Progenitor cell of endocrine pancreas (in vitro differentiated cells): ENCODE measurements around the gene EMILIN3. TPM values are rescaled to one million over a fixed set of nuclear protein-coding genes. Genes with fewer than 3 reads are reported as not detected.

Experiments
- DNase-seq: peaks from one replicate; pipeline ENCODE4 v3.0.0; 2021; ENCODE audit warnings: low spot score; ENCODE audit not compliant: unreplicated experiment
- H3K27ac Mint-ChIP-seq: 2 replicates; pipeline ENCODE4 v1.8.0; 2021; ENCODE audit warnings: mild to moderate bottlenecking, moderate library complexity, mixed read lengths
- H3K27me3 Mint-ChIP-seq: 2 replicates; pipeline ENCODE4 v1.8.0; 2021; ENCODE audit warnings: mixed read lengths
- H3K36me3 Mint-ChIP-seq: 2 replicates; pipeline ENCODE4 v1.8.0; 2022; ENCODE audit warnings: mixed read lengths; ENCODE audit not compliant: insufficient read depth
- H3K4me1 Mint-ChIP-seq: 2 replicates; pipeline ENCODE4 v1.8.0; 2021; ENCODE audit warnings: low read depth, mixed read lengths
- H3K4me3 Mint-ChIP-seq: 2 replicates; pipeline ENCODE4 v1.8.0; 2021; ENCODE audit warnings: low read depth, mild to moderate bottlenecking, moderate library complexity, mixed read lengths
- H3K9me3 Mint-ChIP-seq: 2 replicates; pipeline ENCODE4 v1.8.0; 2021; ENCODE audit warnings: low read depth, mixed read lengths
- total RNA-seq: library from RNA; stranded (reverse); gene quantifications from 2 replicates; pipeline ENCODE4 v1.2.1, GENCODE V29; 2021
- TF ChIP-seq, protein P1 (sequence below): fragments of 200-600 bp; sonication (generic); IDR thresholded peaks from one replicate; pipeline ENCODE4 v1.5.0; 2021; ENCODE audit warnings: antibody characterized with exemption, mild to moderate bottlenecking; ENCODE audit not compliant: unreplicated experiment

EMILIN3 gene
- total RNA-seq, 1 donor from 2014 or later: 0.96 TPM

DNA sequence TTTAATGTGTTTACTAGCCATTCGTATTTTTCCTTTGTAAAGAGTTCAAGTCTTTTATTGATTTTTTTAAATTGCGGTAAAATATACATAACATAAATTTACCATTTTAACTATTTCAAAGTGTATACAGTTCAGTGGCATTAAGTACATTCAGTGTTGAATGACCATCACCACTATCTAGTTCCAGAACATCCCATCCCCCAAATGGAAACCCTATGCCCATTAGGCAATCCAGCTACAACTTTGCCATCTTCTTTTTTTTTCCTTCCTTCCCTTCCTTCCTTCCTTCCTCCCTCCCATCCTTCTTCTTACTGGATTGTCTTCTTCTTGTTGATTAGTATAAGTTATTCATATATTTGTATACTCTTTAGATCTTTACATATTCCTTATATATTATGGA, 17.4 kb downstream of the EMILIN3 start:
- Mint-ChIP-seq H3K4me3 (no peak overlapping the region), H3K27me3 (no peaks in the 10 kb centered on the region), H3K9me3 (no peaks in the 10 kb centered on the region), H3K27ac (no peak overlapping the region), H3K4me1 (no peaks in the 10 kb centered on the region), H3K36me3 (peaks cover 2% of the 10 kb centered on the region)
- no peak for DNase-seq
- TF ChIP-seq, protein P1, sequence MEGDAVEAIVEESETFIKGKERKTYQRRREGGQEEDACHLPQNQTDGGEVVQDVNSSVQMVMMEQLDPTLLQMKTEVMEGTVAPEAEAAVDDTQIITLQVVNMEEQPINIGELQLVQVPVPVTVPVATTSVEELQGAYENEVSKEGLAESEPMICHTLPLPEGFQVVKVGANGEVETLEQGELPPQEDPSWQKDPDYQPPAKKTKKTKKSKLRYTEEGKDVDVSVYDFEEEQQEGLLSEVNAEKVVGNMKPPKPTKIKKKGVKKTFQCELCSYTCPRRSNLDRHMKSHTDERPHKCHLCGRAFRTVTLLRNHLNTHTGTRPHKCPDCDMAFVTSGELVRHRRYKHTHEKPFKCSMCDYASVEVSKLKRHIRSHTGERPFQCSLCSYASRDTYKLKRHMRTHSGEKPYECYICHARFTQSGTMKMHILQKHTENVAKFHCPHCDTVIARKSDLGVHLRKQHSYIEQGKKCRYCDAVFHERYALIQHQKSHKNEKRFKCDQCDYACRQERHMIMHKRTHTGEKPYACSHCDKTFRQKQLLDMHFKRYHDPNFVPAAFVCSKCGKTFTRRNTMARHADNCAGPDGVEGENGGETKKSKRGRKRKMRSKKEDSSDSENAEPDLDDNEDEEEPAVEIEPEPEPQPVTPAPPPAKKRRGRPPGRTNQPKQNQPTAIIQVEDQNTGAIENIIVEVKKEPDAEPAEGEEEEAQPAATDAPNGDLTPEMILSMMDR: no peak

DNA sequence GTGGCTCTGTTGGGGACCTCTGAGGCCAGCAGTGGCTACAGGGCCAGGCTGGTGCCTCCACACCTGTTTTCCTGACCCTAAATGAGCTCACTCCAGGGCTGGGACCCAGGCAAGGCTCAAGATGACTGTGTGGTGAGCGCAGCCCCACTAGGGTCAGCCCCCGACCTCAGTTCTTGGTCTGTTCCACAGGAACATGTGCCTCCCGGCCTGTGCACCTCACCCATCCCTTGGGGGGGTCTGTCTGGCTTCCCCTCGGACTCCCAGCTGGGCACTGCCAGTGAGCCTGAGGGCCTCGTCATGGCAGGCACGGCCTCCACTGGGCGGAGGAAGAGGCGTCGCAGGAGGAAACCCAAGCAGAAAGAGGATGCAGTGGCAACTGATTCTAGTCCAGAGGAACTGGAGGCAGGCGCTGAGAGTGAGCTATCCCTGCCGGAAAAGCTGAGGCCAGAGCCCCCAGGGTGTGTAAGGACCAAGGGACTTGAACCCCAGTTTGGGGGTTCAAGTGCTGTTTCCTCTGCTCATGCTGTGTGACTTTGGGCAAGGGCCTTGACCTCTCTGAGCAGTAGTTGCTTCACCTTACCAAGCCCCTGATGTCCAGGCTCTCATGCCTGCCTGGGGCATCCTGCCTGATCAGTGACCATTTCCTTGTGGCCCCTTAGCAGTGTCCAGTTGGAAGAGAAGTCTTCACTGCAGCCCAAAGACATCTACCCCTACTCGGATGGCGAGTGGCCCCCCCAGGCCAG, 18.0 kb downstream of the EMILIN3 start:
- TF ChIP-seq, protein P1: no peak
- Mint-ChIP-seq H3K9me3 (no peaks in the 10 kb centered on the region), H3K27ac (no peak overlapping the region), H3K36me3 (peaks cover 2% of the 10 kb centered on the region), H3K4me3 (no peak overlapping the region), H3K27me3 (no peaks in the 10 kb centered on the region), H3K4me1 (no peaks in the 10 kb centered on the region)
- DNase-seq: no peak

DNA sequence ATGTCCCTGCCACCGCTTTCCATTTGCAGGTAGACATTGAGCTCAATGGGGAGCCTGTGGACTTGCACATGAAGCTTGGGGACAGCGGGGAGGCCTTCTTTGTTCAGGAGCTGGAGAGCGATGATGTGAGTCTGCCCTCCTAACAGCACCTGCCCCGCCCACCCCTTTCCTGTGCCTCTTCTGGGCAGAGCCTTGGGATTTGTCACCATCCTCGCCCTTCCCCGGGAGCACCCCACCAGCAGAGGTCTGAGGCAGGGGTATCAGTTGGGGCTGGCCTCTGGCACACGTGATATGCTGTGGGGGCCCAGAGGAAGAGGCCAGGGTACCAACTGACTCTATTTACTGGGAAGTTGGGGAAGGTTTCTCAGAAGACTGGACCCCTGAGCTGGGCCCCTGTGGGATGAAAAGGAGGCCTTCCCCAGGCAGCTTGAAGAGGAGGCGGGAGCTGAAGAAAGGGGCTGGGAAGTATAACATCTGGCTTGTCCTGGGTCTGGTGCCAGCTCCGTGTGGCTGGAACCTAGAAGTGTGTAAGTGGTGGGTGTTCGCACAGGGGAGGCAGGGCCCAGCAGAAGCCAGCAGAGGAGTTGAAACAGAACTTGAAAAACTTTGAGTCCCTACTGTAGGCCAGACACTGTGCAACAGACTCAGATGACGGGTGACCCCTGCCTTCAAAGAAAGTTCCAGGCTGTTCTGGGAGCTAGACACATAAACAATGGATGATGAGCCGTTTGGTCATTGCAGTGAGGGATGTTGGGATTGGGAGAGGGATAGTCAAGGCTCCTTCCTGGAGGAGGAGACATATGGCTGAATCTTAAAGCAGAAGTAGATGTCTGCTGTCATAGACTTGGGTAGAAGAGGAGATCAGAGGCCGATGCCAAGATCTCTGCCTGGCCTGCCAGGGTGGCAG, 18.8 kb downstream of the EMILIN3 start:
- Mint-ChIP-seq H3K27me3 (no peaks in the 10 kb centered on the region), H3K9me3 (no peaks in the 10 kb centered on the region), H3K27ac (no peak overlapping the region), H3K4me1 (no peaks in the 10 kb centered on the region), H3K36me3 (peaks cover 2% of the 10 kb centered on the region), H3K4me3 (no peak overlapping the region)
- TF ChIP-seq, protein P1: no peak
- DNase-seq: no peak

DNA sequence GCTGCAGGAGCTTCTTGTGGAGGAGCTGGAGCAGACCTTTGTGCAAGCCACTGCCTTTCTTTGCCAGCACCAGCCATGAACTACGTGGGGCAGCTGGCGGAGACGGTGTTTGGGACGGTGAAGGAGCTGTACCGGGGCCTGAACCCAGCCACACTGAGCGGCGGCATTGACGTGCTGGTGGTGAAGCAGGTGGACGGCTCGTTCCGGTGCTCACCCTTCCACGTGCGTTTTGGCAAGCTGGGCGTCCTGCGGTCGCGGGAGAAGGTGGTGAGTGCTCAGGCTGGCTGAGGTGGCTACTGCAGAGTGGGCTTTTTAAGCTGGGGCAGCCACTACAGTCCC, 20.9 kb downstream of the EMILIN3 start:
- no peak overlapping the region for H3K27ac Mint-ChIP-seq
- no peaks in the 10 kb centered on the region for H3K27me3 Mint-ChIP-seq
- TF ChIP-seq, protein P1: no peak
- DNase-seq: no peak
- no peak overlapping the region for H3K4me3 Mint-ChIP-seq
- peaks cover 2% of the 10 kb centered on the region for H3K4me1 Mint-ChIP-seq
- no peaks in the 10 kb centered on the region for H3K9me3 Mint-ChIP-seq
- H3K36me3 Mint-ChIP-seq: peaks cover 1% of the 10 kb centered on the region

DNA sequence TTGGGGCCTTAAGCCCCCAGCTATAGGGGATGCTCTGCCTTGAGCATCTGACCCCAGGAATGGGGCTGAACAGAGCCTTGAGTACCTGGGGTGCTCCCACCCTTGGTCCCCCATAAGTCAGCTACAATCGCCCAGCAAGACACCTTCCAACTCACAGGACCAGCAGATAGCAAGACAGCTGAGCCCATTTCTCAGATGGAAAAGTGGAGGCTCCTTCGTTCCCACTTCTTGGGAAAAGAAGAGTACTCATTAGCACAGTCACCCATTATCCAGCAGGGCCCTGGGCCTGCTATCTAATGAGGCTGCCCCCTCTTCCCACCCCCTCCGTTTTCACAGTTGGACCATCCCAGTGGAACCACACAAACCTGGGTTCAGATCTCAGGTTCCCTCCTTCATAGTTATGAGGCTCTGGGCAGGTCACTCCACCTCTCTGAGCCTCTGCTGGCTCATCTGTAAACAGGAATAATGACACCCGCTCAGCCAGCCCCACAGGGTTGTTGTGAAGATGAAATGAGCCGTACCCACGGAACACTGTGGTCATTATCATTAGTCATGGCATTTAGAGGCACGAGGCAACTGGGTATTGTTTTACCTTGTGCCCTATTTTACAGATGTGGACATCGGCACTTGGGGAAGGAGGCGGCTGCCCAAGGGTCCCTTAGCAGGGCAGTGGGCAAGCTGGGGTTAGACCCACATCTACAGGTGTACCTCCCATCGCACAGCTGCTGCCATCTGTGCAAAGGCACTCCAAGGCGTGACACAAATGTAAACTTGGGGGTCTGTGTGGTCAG, 21.5 kb downstream of the EMILIN3 start:
- Mint-ChIP-seq H3K27me3 (no peaks in the 10 kb centered on the region), H3K4me1 (peaks cover 5% of the 10 kb centered on the region), H3K9me3 (no peaks in the 10 kb centered on the region), H3K27ac (no peak overlapping the region), H3K4me3 (no peak overlapping the region), H3K36me3 (peaks cover 1% of the 10 kb centered on the region)
- TF ChIP-seq, protein P1: no peak
- DNase-seq: no peak
